Astrocyte (in vitro differentiated cells and primary cell): ENCODE measurements around the gene CASP10.

Experiments
- EZH2 ChIP-seq: IDR thresholded peaks from 2 replicates; pipeline ENCODE4 v1.6.1; 2012; ENCODE audit warnings: mild to moderate bottlenecking, low read length, inconsistent platforms; ENCODE audit not compliant: insufficient read depth
- TF ChIP-seq, protein P1 (sequence below): IDR thresholded peaks from 2 replicates; pipeline ENCODE4 v1.5.1; 2011; ENCODE audit warnings: low read depth, mild to moderate bottlenecking, inconsistent platforms, low read length, moderate library complexity; ENCODE audit not compliant: insufficient read depth

GRCh38 chr2:201233812-201234662, 51.1 kb downstream of the CASP10 start:
- TF ChIP-seq, protein P1, sequence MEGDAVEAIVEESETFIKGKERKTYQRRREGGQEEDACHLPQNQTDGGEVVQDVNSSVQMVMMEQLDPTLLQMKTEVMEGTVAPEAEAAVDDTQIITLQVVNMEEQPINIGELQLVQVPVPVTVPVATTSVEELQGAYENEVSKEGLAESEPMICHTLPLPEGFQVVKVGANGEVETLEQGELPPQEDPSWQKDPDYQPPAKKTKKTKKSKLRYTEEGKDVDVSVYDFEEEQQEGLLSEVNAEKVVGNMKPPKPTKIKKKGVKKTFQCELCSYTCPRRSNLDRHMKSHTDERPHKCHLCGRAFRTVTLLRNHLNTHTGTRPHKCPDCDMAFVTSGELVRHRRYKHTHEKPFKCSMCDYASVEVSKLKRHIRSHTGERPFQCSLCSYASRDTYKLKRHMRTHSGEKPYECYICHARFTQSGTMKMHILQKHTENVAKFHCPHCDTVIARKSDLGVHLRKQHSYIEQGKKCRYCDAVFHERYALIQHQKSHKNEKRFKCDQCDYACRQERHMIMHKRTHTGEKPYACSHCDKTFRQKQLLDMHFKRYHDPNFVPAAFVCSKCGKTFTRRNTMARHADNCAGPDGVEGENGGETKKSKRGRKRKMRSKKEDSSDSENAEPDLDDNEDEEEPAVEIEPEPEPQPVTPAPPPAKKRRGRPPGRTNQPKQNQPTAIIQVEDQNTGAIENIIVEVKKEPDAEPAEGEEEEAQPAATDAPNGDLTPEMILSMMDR: no peak
- no peak for TF ChIP-seq EZH2
